ENCODE results near the gene SCUBE1.
"Not testable (repeated sequence)": the region's sequence is repeated elsewhere in the genome, so short reads cannot be mapped to it uniquely, and the experiment has no call there.

The SCUBE1 gene

DNA sequence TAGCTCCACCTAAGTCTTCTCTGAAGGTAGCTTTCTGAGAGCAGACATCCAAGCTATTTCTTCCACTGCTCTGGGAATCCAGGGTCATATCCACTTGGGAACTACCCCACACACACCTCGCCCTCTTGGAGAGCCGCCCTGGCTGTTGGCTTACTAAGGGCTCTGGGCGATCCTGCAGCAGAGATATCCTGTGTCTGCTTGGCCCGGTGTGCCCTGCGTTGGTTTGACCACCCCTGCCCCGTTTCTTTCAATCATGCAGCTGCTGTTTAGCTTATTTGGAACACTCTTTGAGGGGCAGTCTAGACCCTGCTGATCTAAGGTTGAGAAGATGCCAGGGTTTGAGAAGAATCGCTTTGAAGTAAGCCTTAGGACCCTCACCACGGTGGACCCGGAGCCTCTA is 17.4 kb upstream of the SCUBE1 start:
- TF ChIP-seq, protein P1, sequence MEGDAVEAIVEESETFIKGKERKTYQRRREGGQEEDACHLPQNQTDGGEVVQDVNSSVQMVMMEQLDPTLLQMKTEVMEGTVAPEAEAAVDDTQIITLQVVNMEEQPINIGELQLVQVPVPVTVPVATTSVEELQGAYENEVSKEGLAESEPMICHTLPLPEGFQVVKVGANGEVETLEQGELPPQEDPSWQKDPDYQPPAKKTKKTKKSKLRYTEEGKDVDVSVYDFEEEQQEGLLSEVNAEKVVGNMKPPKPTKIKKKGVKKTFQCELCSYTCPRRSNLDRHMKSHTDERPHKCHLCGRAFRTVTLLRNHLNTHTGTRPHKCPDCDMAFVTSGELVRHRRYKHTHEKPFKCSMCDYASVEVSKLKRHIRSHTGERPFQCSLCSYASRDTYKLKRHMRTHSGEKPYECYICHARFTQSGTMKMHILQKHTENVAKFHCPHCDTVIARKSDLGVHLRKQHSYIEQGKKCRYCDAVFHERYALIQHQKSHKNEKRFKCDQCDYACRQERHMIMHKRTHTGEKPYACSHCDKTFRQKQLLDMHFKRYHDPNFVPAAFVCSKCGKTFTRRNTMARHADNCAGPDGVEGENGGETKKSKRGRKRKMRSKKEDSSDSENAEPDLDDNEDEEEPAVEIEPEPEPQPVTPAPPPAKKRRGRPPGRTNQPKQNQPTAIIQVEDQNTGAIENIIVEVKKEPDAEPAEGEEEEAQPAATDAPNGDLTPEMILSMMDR (IDR thresholded peaks at IDR 0.05), result no peak
- Histone ChIP-seq H3K4me3 (no peak overlapping the region), H3K27ac (no peak overlapping the region)
- no peak for DNase-seq (ENCODE audit: low spot score)

DNA sequence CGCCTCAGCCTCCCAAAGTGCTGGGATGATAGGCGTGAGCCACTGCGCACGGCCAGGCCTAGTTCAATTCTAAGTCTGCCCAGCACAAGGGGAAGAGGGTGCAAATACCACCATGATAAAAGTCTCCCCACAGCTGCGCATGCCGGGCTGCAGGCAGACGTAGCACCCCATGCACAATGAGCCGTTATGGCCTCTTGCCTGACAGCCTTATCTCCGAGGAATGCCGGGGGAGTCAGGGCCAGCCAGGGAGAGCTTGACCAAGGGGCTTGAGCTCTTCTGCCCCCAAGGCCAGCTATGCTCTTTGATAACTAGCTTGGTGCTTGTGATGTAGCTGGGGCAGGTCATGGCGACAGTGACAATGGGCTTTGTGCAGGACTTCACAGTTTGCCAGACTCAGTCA is 13.7 kb upstream of the SCUBE1 start:
- DNase-seq (ENCODE audit: low spot score), result no peak
- no peak overlapping the region for H3K27ac ChIP-seq
- TF ChIP-seq, protein P1 (IDR thresholded peaks at IDR 0.05), result no peak
- H3K4me3 ChIP-seq, result no peak overlapping the region

DNA sequence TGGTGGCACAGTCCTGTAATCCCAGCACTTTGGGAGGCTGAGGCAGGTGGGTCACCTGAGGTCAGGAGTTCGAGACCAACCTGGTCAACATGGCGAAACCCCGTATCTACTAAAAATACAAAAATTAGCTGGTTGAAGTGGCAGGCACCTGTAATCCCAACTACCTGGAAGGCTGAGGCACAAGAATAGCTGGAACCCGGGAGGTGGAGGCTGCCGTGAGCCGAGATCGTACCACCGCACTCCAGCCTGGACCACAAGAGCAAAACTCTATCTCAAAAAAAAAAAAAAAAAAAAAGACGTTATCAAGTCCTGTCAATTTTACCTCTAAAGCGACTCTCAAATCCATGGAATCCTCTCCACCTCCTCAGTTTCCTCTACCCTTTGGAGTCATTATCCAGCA is 12.5 kb upstream of the SCUBE1 start:
- DNase-seq (ENCODE audit: low spot score), result peak; percentile 26
- not testable (repeated sequence) for H3K4me3 ChIP-seq, H3K27ac ChIP-seq

DNA sequence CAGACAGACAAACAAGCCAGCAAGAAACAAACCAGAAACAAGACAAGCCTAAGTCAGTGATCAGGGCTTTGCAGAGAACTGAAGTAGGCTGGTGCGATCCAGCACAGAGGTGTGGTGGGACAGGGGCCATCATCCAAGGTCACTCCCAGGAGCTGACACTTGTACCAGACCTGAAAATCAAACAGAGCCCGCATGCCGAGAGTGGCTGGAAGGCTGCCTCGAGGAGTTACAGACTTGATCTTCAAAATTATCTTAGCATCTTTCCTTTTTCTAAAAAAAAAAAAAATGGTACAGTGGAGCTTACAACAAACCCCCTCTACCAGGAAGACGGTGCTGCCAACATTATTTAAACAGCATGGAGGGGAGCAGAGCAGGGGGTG is 8.8 kb upstream of the SCUBE1 start:
- DNase-seq (ENCODE audit: low spot score), result no peak
- TF ChIP-seq, protein P1 (IDR thresholded peaks at IDR 0.05), result no peak
- Histone ChIP-seq H3K4me3 (no peak overlapping the region), H3K27ac (no peak overlapping the region)

DNA sequence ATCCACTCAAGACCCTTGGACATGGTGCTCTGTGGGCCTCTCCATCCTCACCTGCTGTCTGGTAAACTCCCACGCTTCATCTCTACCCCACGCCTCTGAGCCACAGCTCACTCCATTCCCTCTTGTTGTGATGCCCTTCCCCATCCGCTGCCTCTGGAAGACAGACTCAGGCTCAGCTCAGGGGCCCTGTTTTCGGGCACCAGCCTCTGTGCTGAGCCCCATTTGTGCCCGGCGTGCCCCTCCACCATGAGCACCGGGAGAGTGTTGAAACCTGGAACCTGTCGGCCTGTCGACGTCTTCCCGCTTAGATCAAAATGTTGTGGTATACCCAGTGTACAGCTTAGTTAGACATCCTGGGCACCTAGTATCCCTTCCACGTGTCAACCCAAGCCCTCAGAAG is 6.5 kb upstream of the SCUBE1 start:
- Histone ChIP-seq H3K27ac (no peak overlapping the region), H3K4me3 (no peak overlapping the region)
- TF ChIP-seq, protein P1 (IDR thresholded peaks at IDR 0.05), result no peak
- DNase-seq (ENCODE audit: low spot score), result no peak

DNA sequence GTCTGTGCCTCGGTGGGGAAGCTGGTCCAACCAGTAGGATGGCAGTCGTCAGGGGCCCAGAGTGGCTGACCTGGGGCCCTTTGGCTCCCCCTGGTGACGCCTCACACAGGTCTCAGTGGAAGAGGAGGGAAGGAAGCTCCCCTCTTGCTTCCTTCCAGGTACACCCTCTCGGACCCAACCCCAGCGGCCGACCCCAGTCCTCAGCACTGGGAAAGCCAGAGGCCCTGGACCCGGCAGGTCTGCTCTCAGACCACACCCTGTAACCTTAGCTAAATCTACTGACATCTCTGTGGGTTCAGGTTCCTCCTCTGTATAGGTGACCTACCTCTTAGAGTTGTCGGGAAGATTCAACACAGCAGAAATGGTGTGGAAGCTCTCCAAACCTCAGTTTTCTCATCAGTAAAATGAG is 3.4 kb upstream of the SCUBE1 start:
- Histone ChIP-seq H3K27ac (no peak overlapping the region), H3K4me3 (no peak overlapping the region)
- TF ChIP-seq, protein P1 (IDR thresholded peaks at IDR 0.05), result no peak
- DNase-seq (ENCODE audit: low spot score), result no peak

DNA sequence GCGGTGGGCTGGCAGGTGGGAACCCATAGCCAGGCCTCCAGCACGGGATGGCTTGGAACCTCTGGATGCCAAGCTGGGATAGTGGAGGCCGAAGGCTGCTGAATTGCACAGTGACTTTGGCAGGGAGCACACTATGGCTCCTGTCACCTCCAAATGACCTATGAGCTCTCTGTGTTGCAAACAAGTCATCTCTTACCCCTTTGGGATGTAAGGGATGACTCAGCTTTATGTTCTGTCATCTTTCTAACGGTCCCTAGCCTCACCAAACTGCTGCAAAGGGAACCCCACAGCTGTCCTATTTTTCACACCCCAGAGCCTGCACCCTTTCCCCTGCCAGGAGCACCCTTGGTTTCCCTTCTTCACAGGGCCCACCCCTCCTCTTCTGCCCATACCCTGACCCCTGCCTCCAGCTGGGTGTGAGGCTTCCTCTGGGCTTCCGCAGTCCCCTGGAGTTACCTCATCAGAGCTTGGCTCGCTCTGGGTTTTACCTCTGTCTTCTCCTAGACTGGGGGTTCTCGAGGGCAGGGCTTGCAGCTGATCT is 2.7 kb upstream of the SCUBE1 start:
- H3K27ac ChIP-seq, result no peak overlapping the region
- TF ChIP-seq, protein P1 (IDR thresholded peaks at IDR 0.05), result no peak
- no peak for DNase-seq (ENCODE audit: low spot score)
- H3K4me3 ChIP-seq, result no peak overlapping the region

DNA sequence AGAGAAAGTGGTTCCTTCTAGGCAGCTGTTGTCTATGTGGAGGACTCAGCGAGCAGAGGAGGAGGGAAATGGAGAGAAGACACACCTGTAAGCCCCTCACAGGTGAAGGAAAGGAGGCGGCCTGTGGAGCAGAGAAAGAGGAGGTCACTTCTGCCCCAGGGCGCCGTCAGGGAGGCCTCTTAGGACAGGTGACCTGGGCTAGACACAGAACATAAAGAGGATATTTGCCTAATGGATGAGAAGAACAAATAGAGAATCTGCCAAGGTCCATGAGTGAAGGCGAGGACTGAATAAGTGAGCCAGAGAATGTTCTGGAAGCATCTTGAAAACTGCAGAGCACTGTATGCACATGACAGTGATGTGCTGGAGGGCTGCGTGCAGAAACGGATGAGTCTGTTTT is 2.2 kb upstream of the SCUBE1 start:
- no peak overlapping the region for H3K4me3 ChIP-seq
- no peak overlapping the region for H3K27ac ChIP-seq
- TF ChIP-seq, protein P1 (IDR thresholded peaks at IDR 0.05), result no peak
- DNase-seq (ENCODE audit: low spot score), result no peak

All from coronary artery (tissue), 2 donors.